IMR-90 (cell line): ENCODE results near the gene GNAZ. TPM values are rescaled to one million over a fixed set of nuclear protein-coding genes. Genes with fewer than 3 reads are reported as not detected.

ENCODE experiments used
- ATAC-seq: fragments of 200-7000 bp; cut with Tn5 transposase; 2 replicates; pipeline ENCODE4 v1.9.1; 2020; ENCODE audit warnings: low read depth, mild to moderate bottlenecking, moderate library complexity
- BruUV-seq: library from RNA; stranded (reverse); fragments of 400-500 nt; replicated peaks from 2 replicates; lab custom pipeline; 2021; lab: Mats Ljungman, UMichigan
- CTCF ChIA-PET: fragments of 300-600 bp; formaldehyde crosslinking; extraction: SDS; loops from one replicate; lab custom pipeline; 2021; ENCODE audit warnings: antibody characterized with exemption; lab: Yijun Ruan, JAX
- POLR2A ChIA-PET: fragments of 300-600 bp; sonication (Branson Sonifier 250); formaldehyde crosslinking; loops from one replicate; lab custom pipeline; 2022; ENCODE audit warnings: antibody characterized with exemption; ENCODE audit not compliant: unreplicated experiment; lab: Charles Lee
- DNase-seq: peaks from one replicate; pipeline ENCODE4 v3.0.0; 2013
- H2AFZ ChIP-seq: replicated peaks from 2 replicates; pipeline ENCODE3; 2013; ENCODE audit warnings: low read length, mild to moderate bottlenecking; ENCODE audit not compliant: poor library complexity
- H2AK5ac ChIP-seq: 2 replicates; pipeline ENCODE4 v1.6.1; 2013; ENCODE audit warnings: low read depth, low read length, inconsistent platforms
- H2AK9ac ChIP-seq: replicated peaks from 2 replicates; pipeline ENCODE3; 2013; ENCODE audit warnings: mild to moderate bottlenecking, low read depth, low read length, moderate library complexity; ENCODE audit not compliant: poor library complexity
- H2BK120ac ChIP-seq: 2 replicates; pipeline ENCODE4 v1.6.1; 2013; ENCODE audit warnings: low read depth, low read length, inconsistent platforms
- H2BK15ac ChIP-seq: 3 replicates; pipeline ENCODE4 v1.6.1; 2013; ENCODE audit warnings: low read depth, low read length, inconsistent platforms
- H2BK20ac ChIP-seq: 2 replicates; pipeline ENCODE4 v1.6.1; 2013; ENCODE audit warnings: low read depth, mild to moderate bottlenecking, inconsistent platforms, low read length, moderate library complexity
- H2BK5ac ChIP-seq: 2 replicates; pipeline ENCODE4 v1.6.1; 2013; ENCODE audit warnings: mild to moderate bottlenecking, low read depth, low read length, inconsistent platforms; ENCODE audit not compliant: poor library complexity, severe bottlenecking
- H3K14ac ChIP-seq: replicated peaks from 2 replicates; pipeline ENCODE4 v1.6.1; 2013; ENCODE audit warnings: low read depth, low read length, inconsistent platforms
- H3K18ac ChIP-seq: 2 replicates; pipeline ENCODE4 v1.6.1; 2013; ENCODE audit warnings: low read depth, low read length, control low read depth
- H3K23ac ChIP-seq: 2 replicates; pipeline ENCODE4 v1.6.1; 2013; ENCODE audit warnings: low read depth, low read length, inconsistent platforms
- H3K27ac ChIP-seq: 2 replicates; pipeline ENCODE4 v1.5.1; 2013; ENCODE audit warnings: mild to moderate bottlenecking, control low read depth, low read length; ENCODE audit not compliant: insufficient read depth
- H3K27me3 ChIP-seq: 2 replicates; pipeline ENCODE4 v1.6.1; 2013; ENCODE audit warnings: low read length; ENCODE audit not compliant: control insufficient read depth, insufficient read depth
- H3K36me3 ChIP-seq: 2 replicates; pipeline ENCODE4 v1.6.1; 2013; ENCODE audit warnings: low read length, mixed read lengths; ENCODE audit not compliant: control insufficient read depth, insufficient read depth
- H3K4ac ChIP-seq: 2 replicates; pipeline ENCODE4 v1.6.1; 2013; ENCODE audit warnings: low read depth, low read length, inconsistent platforms
- H3K4me1 ChIP-seq: 2 replicates; pipeline ENCODE4 v1.6.1; 2013; ENCODE audit warnings: low read length, mixed read lengths; ENCODE audit not compliant: control insufficient read depth, insufficient read depth
- H3K4me2 ChIP-seq: 2 replicates; pipeline ENCODE4 v1.6.1; 2013; ENCODE audit warnings: low read depth, mild to moderate bottlenecking, control low read depth, low read length, moderate library complexity
- H3K4me3 ChIP-seq: 2 replicates; pipeline ENCODE4 v1.5.1; 2013; ENCODE audit warnings: low read depth, mild to moderate bottlenecking, control low read depth, low read length, moderate library complexity; ENCODE audit not compliant: insufficient read depth
- H3K56ac ChIP-seq: 2 replicates; pipeline ENCODE4 v1.6.1; 2013; ENCODE audit warnings: low read length, inconsistent platforms; ENCODE audit not compliant: insufficient read depth; ENCODE audit errors: extremely low read depth
- H3K79me1 ChIP-seq, 2 experiments: 2 replicates each; pipeline ENCODE4 v1.6.1; 2013; ENCODE audit warnings: low read length in 2 of 2, inconsistent platforms in 1 of 2, low read depth in 1 of 2
- H3K9ac ChIP-seq: 2 replicates; pipeline ENCODE4 v1.6.1; 2013; ENCODE audit warnings: low read depth, low read length, control low read depth
- H3K9me1 ChIP-seq: 2 replicates; pipeline ENCODE4 v1.6.1; 2013; ENCODE audit warnings: low read length, inconsistent platforms; ENCODE audit not compliant: insufficient read depth
- H3K9me3 ChIP-seq: 2 replicates; pipeline ENCODE4 v1.6.1; 2013; ENCODE audit warnings: low read length; ENCODE audit not compliant: control insufficient read depth, insufficient read depth
- H4K20me1 ChIP-seq: 2 replicates; pipeline ENCODE4 v1.6.1; 2013; ENCODE audit warnings: low read length, inconsistent platforms; ENCODE audit not compliant: insufficient read depth
- H4K5ac ChIP-seq: 2 replicates; pipeline ENCODE4 v1.6.1; 2013; ENCODE audit warnings: mild to moderate bottlenecking, low read depth, low read length, control low read depth
- H4K8ac ChIP-seq, 2 experiments: 2 replicates each; pipeline ENCODE4 v1.6.1; 2013; ENCODE audit warnings: low read depth in 2 of 2, low read length in 2 of 2, control low read depth in 1 of 2, inconsistent platforms in 1 of 2
- H4K91ac ChIP-seq: 2 replicates; pipeline ENCODE4 v1.6.1; 2013; ENCODE audit warnings: low read depth, low read length, inconsistent platforms; ENCODE audit not compliant: insufficient read depth
- BHLHE40 ChIP-seq: fragments of 150-350 bp; IDR thresholded peaks from 2 replicates; pipeline ENCODE4 v1.6.1; 2016; ENCODE audit warnings: mild to moderate bottlenecking, low read depth, low read length
- CEBPB ChIP-seq: IDR thresholded peaks from 2 replicates; pipeline ENCODE4 v1.6.1; 2012; ENCODE audit warnings: low read depth, low read length, improper control_type of control experiment
- CHD1 ChIP-seq: IDR thresholded peaks from 2 replicates; pipeline ENCODE4 v1.6.1; 2012; ENCODE audit warnings: low read depth, low read length, improper control_type of control experiment
- CTCF ChIP-seq: conservative IDR thresholded peaks from 2 replicates; pipeline ENCODE4 v1.5.1; 2012; ENCODE audit warnings: mild to moderate bottlenecking, low read depth, low read length, improper control_type of control experiment
- ELK1 ChIP-seq: fragments of 150-350 bp; IDR thresholded peaks from 2 replicates; pipeline ENCODE4 v1.6.1; 2016; ENCODE audit warnings: low read depth, mild to moderate bottlenecking, low read length, moderate library complexity, borderline replicate concordance
- FOS ChIP-seq: fragments of 150-350 bp; IDR thresholded peaks from 2 replicates; pipeline ENCODE4 v1.6.1; 2016; ENCODE audit warnings: low read depth, low read length
- MAFK ChIP-seq: IDR thresholded peaks from 2 replicates; pipeline ENCODE4 v1.6.1; 2012; ENCODE audit warnings: low read depth, low read length, improper control_type of control experiment
- MAZ ChIP-seq: IDR thresholded peaks from 2 replicates; pipeline ENCODE4 v1.6.1; 2012; ENCODE audit warnings: low read depth, mild to moderate bottlenecking, low read length, improper control_type of control experiment, moderate library complexity, borderline replicate concordance
- MXI1 ChIP-seq: IDR thresholded peaks from 2 replicates; pipeline ENCODE4 v1.6.1; 2012; ENCODE audit warnings: low read depth, mild to moderate bottlenecking, low read length, moderate library complexity, borderline replicate concordance
- NFE2L2 ChIP-seq: fragments of 150-350 bp; IDR thresholded peaks from 2 replicates; pipeline ENCODE4 v1.6.1; 2016; ENCODE audit warnings: low read depth, mild to moderate bottlenecking, low read length
- POLR2A ChIP-seq: IDR thresholded peaks from 2 replicates; pipeline ENCODE4 v1.6.1; 2012; ENCODE audit warnings: mild to moderate bottlenecking, low read depth, low read length
- RAD21 ChIP-seq: IDR thresholded peaks from 2 replicates; pipeline ENCODE4 v1.6.1; 2012; ENCODE audit warnings: low read length, improper control_type of control experiment
- RCOR1 ChIP-seq: IDR thresholded peaks from 2 replicates; pipeline ENCODE4 v1.6.1; 2012; ENCODE audit warnings: mild to moderate bottlenecking, low read length, improper control_type of control experiment; ENCODE audit not compliant: insufficient replicate concordance
- RFX5 ChIP-seq: IDR thresholded peaks from 2 replicates; pipeline ENCODE4 v1.8.0; 2012; ENCODE audit warnings: low read depth, mild to moderate bottlenecking, low read length, moderate library complexity
- SMC3 ChIP-seq: fragments of 150-350 bp; IDR thresholded peaks from 2 replicates; pipeline ENCODE4 v1.6.1; 2016; ENCODE audit warnings: low read depth, mild to moderate bottlenecking, antibody characterized with exemption, low read length, moderate library complexity
- WGBS, 2 experiments: methylation state at CpG; one replicate each; pipeline versions ENCODE4 v1.1.5 to v1.1.7; 2013; ENCODE audit warnings: missing lambda C conversion rate in 2 of 2; ENCODE audit not compliant: insufficient read length in 1 of 2; ENCODE audit errors: extremely low coverage in 2 of 2; 5-methylcytosine and 5-hydroxymethylcytosine counted together
- dilution Hi-C: fragments of 300-500 bp; cut with HindIII; formaldehyde crosslinking; loops from one replicate; pipeline ENCODE4 v1.14.3; 2018; ENCODE audit warnings: low sequenced_read_pairs; ENCODE audit not compliant: unreplicated experiment
- in situ Hi-C: fragments of 300-500 bp; cut with MboI; formaldehyde crosslinking; loops from 3 replicates; pipeline ENCODE4 v1.14.3; 2019; ENCODE audit warnings: low sequenced_read_pairs, inconsistent platforms, mixed read lengths
- intact Hi-C: fragments of 100-400 bp; cut with micrococcal nuclease; formaldehyde crosslinking; loops from 2 replicates; pipeline ENCODE4 v1.10.0; 2022
- polyA plus RNA-seq, 3 experiments: library from polyadenylated mRNA; depleted of rRNA; stranded (reverse); fragments of >200 nt; gene quantifications; 2 replicates each; pipeline ENCODE4 v1.2.3, GENCODE V29; 2012; ENCODE audit warnings: low replicate concordance in 1 of 3
- total RNA-seq: library from RNA; depleted of rRNA; stranded (reverse); fragments of >200 nt; gene quantifications from 2 replicates; pipeline ENCODE4 v1.2.3, GENCODE V29; 2012
- TF ChIP-seq, protein P1 (sequence below): fragments of 150-350 bp; IDR thresholded peaks from 2 replicates; pipeline ENCODE4 v1.6.1; 2017; ENCODE audit warnings: mild to moderate bottlenecking, antibody characterized with exemption, low read length, low read depth

GNAZ gene
- total and polyA plus RNA-seq, 2 of the 4 experiments (the other 2 are of a cell fraction) = 1.5 to 2.5 TPM

- no TSS peak for BruUV-seq
- H3K18ac ChIP-seq = no peak overlapping the region
- intact Hi-C loops = no loop called here
- no peak overlapping the region for H4K91ac ChIP-seq
- no peak overlapping the region for H3K4ac ChIP-seq
- in situ Hi-C loops = no loop called here
- H3K14ac ChIP-seq = no peak overlapping the region
- TF ChIP-seq MAFK (no peak), RAD21 (no peak), FOS (no peak), MXI1 (no peak), CTCF (no peak), RFX5 (no peak), MAZ (no peak), CEBPB (no peak), RCOR1 (no peak), CHD1 (no peak), BHLHE40 (no peak), SMC3 (no peak), ELK1 (no peak), POLR2A (no peak), NFE2L2 (no peak)
- TF ChIP-seq, protein P1, sequence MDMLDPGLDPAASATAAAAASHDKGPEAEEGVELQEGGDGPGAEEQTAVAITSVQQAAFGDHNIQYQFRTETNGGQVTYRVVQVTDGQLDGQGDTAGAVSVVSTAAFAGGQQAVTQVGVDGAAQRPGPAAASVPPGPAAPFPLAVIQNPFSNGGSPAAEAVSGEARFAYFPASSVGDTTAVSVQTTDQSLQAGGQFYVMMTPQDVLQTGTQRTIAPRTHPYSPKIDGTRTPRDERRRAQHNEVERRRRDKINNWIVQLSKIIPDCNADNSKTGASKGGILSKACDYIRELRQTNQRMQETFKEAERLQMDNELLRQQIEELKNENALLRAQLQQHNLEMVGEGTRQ = no peak
- no peaks in the 10 kb centered on the region for H3K79me1 ChIP-seq
- ATAC-seq (no peak), DNase-seq (no peak)
- H3K9me3 ChIP-seq = no peaks in the 10 kb centered on the region
- ChIA-PET CTCF (no interaction called here), POLR2A (no interaction called here)
- WGBS, 2 experiments = 0% methylated on average over 1 of the region's 1 CpG; no CpG with 5 or more reads in 1 of the 2 experiments
- no peak overlapping the region for H2BK5ac ChIP-seq
- H2AK9ac ChIP-seq = no peak overlapping the region
- H3K23ac ChIP-seq = no peak overlapping the region
- no peak overlapping the region for H2AK5ac ChIP-seq
- no peak overlapping the region for H2AFZ ChIP-seq
- no peaks in the 10 kb centered on the region for H3K36me3 ChIP-seq
- H3K4me3 ChIP-seq = no peak overlapping the region
- H2BK20ac ChIP-seq = no peak overlapping the region
- no peak overlapping the region for H3K56ac ChIP-seq
- H4K20me1 ChIP-seq = no peaks in the 10 kb centered on the region
- no peak overlapping the region for H3K27ac ChIP-seq
- dilution Hi-C loops = no loop called here
- H4K8ac ChIP-seq = no peak overlapping the region
- no peak overlapping the region for H4K5ac ChIP-seq
- peaks cover 2% of the 10 kb centered on the region; the same call in 1 of the 2 replicates for H3K27me3 ChIP-seq
- H3K9ac ChIP-seq = no peak overlapping the region
- no peaks in the 10 kb centered on the region for H3K9me1 ChIP-seq
- no peak overlapping the region for H2BK120ac ChIP-seq
- H3K4me1 ChIP-seq = no peaks in the 10 kb centered on the region
- H2BK15ac ChIP-seq = no peak overlapping the region
- H3K4me2 ChIP-seq = no peak overlapping the region
These were observed 31.4 kb upstream of the GNAZ start for GRCh38 chr22:23038902-23039301.
